Activated T-cell treated with anti-CD3 and anti-CD28 coated beads, Interleukin-2, amount 50 U/mL, for 48 hours (primary cell): ENCODE results near the gene MRPL51.
A peak's percentile ranks its signal among the peaks of the same experiment; 100 is the strongest.

ENCODE experiments used
- DNase-seq, 2 experiments: peaks; one replicate each; pipeline ENCODE4 v3.0.0-alpha.2; 2020

Gene MRPL51

DNA sequence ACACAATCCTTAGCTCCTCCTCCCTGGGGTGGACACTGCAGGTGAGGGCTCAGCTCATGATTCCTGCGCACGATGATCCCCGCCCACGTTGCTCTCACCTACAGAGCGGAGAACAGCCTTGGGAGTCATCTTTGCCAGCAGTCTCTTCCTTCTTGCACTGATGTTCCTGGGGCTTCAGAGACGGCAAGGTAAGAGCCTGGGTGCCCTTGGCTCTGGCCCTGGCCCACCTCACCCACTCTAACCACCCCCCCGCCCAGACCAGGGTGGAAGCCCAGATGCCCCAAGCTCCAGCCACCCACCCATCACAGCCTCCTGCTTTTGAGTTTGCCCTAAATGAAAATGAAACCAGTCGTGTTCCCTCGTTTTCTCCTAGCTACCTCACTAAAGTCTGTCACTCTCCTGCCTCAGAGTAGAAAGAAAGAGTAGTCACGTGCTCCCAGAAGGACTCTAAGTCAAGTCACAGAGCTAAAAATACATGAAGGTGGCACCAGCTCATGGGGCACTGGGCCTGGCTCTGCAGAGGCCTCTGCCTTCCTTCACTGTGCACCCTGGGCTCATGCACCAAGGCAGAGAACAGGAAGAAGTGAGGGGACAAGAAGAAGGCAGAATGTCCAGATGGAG lies 32.2 kb downstream of the MRPL51 start:
- DNase-seq = peak; percentile 64 to 66

DNA sequence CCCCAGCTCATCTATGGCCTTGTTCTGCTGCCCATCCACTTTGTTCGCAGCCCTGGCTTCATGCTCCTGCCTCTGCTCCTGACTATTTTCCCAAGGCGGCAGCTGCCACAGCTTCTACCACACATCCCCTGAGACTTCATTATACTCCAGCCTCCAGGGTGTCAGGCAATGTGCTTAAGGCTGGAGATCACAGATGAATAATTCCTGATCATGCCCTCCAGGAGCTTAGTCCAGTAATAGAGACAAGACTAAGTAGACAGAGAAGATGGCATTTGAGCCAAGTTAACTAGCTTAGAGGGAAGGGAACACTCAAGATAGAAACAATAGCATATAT lies 34.1 kb downstream of the MRPL51 start:
- no peak for DNase-seq

DNA sequence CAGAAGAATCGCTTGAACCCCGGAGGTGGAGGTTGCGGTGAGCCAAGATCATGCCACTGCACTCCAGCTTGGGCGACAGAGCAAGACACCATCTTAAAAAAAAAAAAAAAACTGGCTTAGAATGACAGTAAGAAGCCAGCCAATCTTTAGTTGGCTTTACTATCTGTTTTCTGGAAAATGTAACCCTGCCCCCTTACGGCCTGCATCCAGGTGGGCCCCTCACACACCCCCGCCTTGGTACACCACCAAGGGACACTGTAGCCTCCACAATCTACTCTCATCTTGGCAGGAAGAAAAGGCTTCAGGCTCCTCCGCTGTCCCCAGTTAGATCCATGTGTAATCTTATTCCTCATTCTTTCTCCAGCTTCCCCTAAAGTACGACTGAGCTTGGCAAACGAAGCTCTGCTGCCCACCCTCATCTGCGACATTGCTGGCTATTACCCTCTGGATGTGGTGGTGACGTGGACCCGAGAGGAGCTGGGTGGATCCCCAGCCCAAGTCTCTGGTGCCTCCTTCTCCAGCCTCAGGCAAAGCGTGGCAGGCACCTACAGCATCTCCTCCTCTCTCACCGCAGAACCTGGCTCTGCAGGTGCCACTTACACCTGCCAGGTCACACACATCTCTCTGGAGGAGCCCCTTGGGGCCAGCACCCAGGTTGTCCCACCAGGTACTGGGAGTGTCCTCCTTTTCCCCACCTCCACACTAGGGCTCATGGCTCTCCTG lies 34.6 kb downstream of the MRPL51 start:
- DNase-seq = peak in 1 of 2 experiments; percentile 17

DNA sequence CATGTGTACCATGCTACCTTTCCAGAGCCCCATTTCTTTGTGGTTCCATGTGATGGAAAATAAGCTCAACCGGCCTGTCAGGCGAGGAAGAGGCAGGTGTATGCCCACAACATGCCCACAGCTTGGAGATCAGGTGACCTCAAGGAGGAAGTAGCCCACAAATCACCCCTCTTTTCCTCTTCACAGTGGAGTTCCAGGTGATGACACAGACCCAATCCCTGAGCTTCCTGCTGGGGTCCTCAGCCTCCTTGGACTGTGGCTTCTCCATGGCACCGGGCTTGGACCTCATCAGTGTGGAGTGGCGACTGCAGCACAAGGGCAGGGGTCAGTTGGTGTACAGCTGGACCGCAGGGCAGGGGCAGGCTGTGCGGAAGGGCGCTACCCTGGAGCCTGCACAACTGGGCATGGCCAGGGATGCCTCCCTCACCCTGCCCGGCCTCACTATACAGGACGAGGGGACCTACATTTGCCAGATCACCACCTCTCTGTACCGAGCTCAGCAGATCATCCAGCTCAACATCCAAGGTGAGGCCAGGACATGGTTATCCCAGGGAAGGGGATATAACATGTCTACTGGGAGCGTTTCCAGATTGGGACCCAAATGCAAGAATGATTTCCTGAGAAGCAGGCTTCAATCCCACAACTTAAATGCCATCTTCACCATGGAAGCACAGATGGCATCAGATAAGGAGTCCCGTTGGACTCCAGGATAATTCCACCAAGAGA lies 35.7 kb downstream of the MRPL51 start:
- DNase-seq = no peak

DNA sequence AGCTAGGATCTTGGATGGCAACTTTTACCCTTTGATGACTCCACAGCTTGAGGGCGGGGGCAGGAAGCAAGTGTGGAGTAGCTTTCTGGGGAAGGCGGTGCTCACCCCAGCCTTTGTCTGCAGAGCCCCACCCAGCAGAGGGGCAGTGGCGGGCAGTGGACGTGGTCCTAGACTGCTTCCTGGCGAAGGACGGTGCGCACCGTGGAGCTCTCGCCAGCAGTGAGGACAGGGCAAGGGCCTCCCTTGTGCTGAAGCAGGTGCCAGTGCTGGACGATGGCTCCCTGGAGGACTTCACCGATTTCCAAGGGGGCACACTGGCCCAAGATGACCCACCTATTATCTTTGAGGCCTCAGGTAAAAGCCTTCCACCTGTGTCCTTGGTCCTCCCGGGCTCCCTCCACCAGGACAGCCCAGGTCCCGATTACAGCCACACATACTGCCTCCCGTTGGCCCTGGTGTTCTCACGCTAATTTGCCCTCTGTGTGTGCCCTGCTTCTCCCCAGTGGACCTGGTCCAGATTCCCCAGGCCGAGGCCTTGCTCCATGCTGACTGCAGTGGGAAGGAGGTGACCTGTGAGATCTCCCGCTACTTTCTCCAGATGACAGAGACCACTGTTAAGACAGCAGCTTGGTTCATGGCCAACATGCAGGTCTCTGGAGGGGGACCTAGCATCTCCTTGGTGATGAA lies 40.0 kb downstream of the MRPL51 start:
- peak; percentile 64 to 70 for DNase-seq

DNA sequence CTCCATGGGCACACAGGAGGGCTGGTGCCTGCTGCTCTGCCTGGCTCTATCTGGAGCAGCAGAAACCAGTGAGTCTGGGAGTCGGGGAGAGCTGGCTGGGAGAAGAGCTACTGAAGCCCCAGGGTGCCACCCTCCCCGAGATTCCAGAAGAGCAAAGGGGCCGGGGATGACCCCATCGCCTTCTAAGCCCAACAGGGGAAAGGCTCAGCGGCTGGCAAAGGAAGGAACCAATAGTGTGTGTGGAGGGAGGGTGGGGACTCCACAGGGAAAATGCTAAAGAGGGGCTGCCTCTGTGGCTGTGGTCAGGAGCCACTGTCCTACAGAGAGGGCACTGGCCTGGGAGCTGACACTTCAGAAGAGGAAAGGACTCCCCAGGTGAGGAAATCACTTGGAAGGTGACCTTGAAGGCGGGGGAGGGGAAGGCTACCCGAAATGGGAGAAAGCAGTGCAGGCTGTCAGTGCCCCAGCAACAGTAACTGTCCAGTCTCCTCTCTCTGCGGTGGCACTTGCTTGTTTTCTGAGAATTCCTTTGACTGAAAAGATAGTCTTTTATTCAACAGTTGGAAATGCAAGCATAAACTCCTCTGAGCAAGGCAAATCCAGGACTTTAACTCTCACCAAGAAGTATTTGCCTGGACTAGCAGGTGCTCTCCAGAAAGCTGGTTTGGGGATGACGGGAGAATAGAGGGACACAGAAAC lies 40.7 kb downstream of the MRPL51 start:
- DNase-seq = peak; percentile 61 to 63

DNA sequence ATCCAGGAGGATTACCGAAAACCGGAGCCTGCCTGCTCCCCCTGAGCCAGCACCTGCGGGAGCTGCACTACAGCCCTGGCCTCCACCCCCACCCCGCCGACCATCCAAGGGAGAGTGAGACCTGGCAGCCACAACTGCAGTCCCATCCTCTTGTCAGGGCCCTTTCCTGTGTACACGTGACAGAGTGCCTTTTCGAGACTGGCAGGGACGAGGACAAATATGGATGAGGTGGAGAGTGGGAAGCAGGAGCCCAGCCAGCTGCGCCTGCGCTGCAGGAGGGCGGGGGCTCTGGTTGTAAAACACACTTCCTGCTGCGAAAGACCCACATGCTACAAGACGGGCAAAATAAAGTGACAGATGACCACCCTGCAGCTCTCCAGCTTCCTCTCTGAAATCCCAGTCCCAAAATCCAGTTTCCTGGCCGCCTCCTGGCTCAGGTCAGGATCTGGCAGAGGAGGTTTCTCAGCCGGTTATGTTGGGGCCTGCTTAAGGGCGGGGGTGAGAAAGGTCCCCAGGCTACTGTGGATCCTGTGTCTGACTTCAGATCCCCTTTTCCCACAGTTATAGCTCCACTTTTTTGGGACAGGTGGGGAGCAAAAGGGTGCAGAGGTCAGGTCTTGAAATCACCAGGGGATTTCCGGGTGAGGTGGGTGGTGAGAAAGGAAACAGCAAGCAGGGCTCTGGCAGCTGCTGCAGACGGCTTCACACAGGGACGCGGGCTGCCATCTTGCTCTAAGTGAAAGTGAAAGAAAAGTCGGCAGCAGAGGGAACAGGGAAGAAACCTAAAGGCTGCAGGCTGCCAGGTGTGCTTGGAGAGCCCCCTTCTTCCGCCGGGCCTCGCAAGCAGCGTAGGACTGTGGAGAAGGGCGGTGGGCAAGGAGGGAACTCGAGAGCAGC lies 41.5 kb downstream of the MRPL51 start, which contains the start of gene TAPBPL:
Gene TAPBPL (plus strand): TSS at position 695 of the 897 bp plus-strand sequence. CDS start 207 bp downstream, outside the sequence.
- DNase-seq = peak; percentile 81 to 86

DNA sequence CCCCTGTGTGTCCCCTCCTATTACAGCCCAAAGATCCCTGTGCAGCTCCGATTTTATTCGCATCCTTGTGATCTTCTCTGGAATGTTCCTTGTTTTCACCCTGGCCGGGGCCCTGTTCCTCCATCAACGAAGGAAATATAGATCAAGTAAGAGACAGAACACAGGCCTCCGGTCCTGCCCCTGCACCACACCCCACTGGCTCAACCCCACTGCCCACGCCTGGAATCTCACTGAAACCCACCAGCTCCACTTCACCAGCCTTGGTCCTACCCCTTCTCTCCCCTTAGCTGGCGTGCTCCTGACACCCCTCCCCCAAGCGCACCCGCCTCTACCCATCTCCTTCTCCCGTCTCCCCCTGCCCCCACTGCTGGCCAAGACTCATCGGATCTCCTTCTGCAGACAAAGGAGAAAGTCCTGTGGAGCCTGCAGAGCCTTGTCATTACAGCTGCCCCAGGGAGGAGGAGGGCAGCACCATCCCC lies 42.2 kb downstream of the MRPL51 start:
- DNase-seq = no peak

DNA sequence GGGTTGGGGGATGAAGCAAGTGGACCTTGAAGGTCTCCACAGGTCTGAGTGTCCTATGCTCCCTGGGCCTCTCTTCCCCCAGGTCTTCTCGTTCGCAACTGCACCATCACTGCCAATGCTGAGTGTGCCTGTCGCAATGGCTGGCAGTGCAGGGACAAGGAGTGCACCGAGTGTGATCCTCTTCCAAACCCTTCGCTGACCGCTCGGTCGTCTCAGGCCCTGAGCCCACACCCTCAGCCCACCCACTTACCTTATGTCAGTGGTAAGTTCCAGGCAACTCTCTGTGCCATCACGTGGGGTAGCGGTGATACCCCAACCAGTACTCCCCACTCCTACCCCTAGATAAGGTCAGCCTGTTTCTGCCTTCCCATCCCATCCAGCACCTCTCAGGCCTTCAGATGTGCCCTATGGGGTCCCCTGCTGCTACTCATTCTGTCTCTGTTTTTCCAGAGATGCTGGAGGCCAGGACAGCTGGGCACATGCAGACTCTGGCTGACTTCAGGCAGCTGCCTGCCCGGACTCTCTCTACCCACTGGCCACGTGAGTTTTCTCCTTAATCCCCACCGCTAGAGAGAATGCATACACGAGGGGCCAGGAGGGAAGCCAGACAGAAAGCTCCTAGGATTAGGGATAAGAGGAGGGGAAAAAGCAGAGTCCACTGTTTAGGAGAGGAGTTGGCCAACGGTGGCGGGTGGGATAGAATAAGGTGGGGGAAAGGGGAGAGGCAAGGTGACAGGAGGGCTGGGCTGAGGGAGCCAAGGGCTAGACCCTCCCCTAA lies 42.8 kb downstream of the MRPL51 start:
- peak in 1 of 2 experiments; percentile 33 for DNase-seq

DNA sequence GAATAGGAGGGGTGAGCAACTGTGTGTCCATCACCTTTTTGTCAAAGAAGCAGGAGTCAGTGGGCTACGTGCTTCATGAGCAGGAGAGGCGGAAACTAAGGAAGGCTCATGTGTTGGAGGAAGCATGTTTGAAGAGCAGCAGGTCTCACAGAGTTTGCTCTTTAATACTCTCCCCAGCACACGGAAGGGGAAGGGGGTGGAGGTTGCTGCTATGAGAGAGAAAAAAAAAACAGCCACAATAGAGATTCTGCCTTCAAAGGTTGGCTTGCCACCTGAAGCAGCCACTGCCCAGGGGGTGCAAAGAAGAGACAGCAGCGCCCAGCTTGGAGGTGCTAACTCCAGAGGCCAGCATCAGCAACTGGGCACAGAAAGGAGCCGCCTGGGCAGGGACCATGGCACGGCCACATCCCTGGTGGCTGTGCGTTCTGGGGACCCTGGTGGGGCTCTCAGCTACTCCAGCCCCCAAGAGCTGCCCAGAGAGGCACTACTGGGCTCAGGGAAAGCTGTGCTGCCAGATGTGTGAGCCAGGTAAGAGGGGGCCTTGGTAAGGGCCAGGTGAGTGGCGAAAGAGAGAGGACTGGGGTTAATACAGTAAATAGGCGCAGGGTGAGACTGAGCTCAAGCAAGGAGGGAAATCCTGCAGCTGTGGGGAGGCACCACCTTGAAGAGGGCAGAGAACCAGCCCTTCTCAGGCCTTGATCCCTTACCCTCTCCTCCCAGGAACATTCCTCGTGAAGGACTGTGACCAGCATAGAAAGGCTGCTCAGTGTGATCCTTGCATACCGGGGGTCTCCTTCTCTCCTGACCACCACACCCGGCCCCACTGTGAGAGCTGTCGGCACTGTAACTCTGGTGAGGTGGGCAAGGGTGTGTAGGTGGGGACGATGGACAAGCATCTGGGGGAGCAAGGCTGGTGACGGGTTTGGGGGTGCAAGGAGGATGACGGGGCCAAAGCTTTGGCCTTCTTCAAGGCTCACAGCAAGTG lies 48.1 kb downstream of the MRPL51 start, which contains the start of gene CD27:
Gene CD27 (plus strand): TSS at position 252 of the 985 bp plus-strand sequence. CDS start 141 bp downstream, at position 393.
- no peak for DNase-seq

DNA sequence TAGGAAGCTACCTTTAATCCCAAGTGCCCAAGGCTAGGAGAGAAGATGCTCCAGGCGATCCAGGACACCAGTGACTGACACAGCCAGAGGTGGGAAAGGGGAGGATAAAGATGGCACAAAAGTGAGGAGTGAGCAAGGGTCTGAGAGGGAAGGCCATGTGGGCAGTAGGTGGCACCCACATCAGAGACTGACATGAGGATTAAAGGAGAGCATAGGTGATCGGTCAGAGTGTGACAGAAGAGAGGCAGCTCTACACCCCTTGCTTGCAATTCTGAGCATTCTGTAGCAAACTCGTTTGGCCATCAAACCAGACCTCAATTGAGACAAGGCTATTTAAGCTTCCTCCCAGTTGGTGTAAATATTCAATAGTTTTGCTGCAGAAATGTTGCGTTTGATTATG lies 49.0 kb downstream of the MRPL51 start:
- DNase-seq = peak in 1 of 2 experiments; percentile 61

DNA sequence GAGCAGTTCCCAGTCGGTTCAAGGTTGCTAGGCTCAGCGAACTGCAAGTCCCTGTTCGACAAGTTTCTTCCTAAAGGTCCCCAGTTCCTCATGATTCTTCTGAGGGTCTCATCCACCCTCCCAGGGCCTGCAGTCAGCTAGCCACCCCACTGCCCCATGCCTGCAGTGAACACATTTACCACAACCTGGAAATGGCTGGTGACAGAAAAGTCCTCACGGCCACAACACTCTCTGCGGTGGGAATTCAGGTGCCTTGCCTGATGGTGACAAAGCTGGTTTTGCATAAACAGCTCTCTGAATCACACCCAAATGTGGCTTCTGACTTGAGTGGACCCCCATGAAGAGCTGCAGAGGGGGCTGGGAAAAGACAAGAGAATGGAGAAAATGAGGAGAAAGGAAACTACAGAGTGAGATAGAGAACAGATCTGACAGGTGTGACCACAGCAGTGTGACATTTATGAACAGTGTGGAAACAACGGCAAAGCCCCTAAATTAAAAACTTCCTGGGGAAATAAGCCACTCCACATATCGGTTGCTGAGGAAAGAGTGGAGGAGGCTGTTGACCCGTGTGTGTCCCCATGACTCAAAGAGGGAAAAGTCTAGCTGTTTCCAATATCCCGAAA lies 49.6 kb downstream of the MRPL51 start:
- peak; percentile 70 to 72 for DNase-seq

DNA sequence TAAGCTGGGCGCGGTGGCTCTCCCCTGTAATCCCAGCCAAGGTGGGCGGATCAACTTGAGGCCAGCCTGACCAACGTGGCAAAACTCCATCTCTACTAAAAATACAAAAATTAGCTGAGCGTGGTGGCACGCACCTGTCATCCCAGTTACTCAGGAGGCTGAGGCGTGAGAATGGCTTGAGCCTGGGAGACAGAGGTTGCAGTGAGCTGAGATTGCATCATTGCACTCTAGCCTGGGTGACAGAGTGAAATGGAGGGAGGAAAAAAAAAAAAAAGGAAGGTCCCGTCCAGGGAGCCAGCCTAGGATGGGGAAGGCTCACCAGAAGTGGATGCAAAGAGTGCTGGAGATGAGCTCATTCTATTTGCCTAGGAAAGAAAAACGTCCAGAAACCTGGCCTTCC lies 50.2 kb downstream of the MRPL51 start:
- DNase-seq = no peak
